ENCODE data around the gene BCL6. TPM values are rescaled to one million over a fixed set of nuclear protein-coding genes. Genes with fewer than 3 reads are reported as not detected.

BCL6 gene
- total RNA-seq, 2 experiments from 2014 or later = 65.6 to 256 TPM

- BruUV-seq (replicated peaks) = no TSS peak
- Histone ChIP-seq H3K79me2 (ENCODE audit: insufficient read depth, low read depth, low read length) (no peaks in the 10 kb centered on the region), H3K4me3 (ENCODE audit: low read depth, low read length, poor library complexity, severe bottlenecking) (no peak overlapping the region), H3K9me3 (ENCODE audit: low read length) (no peaks in the 10 kb centered on the region), H3K27ac (ENCODE audit: low read depth, low read length, poor library complexity, severe bottlenecking) (no peak overlapping the region), H3K9me2 (ENCODE audit: insufficient read depth, low read length) (no peaks in the 10 kb centered on the region), H3K4me1 (ENCODE audit: insufficient read depth, low read length, poor library complexity, severe bottlenecking) (peaks cover 20% of the 10 kb centered on the region), H3K4me2 (ENCODE audit: low read length) (no peak overlapping the region), H2AFZ (ENCODE audit: low read length) (no peak overlapping the region), H4K20me1 (ENCODE audit: insufficient read depth, low read length) (no peaks in the 10 kb centered on the region), H3K36me3 (ENCODE audit: insufficient read depth, low read length) (no peaks in the 10 kb centered on the region)
- ChIA-PET POLR2A (interaction anchor here (0.6 to 1.6 kb wide), 3 partner anchors 18 to 515 kb away, joined by 4 to 6 read pairs (median 5); no protein-coding TSS in a partner anchor), CTCF (ENCODE audit: unreplicated experiment) (interaction anchor here (0.6 kb wide), 1 partner anchor 167 kb away, joined by 5 read pairs; no protein-coding TSS in a partner anchor)
- no peak for DNase-seq (ENCODE audit: low spot score)
- intact Hi-C loops (cut with micrococcal nuclease; ENCODE audit: unreplicated experiment) = no loop called here
- TF ChIP-seq CTCF (conservative IDR thresholded peaks at IDR 0.05; ENCODE audit: low read length) (no peak), EZH2phosphoT487 (IDR thresholded peaks at IDR 0.05; ENCODE audit: borderline replicate concordance, low read depth, low read length) (no peak)
These were observed 22.2 kb upstream of the BCL6 start for GRCh38 chr3:187767266-187768012.

GRCh38 chr3:187765342-187765741 lies 20.1 kb upstream of the BCL6 start:
- Histone ChIP-seq H4K20me1 (ENCODE audit: insufficient read depth, low read length) (no peaks in the 10 kb centered on the region), H3K4me3 (ENCODE audit: low read depth, low read length, poor library complexity, severe bottlenecking) (no peak overlapping the region), H3K27ac (ENCODE audit: low read depth, low read length, poor library complexity, severe bottlenecking) (no peak overlapping the region), H2AFZ (ENCODE audit: low read length) (no peak overlapping the region), H3K79me2 (ENCODE audit: insufficient read depth, low read depth, low read length) (no peaks in the 10 kb centered on the region), H3K36me3 (ENCODE audit: insufficient read depth, low read length) (no peaks in the 10 kb centered on the region), H3K9me2 (ENCODE audit: insufficient read depth, low read length) (no peaks in the 10 kb centered on the region), H3K9me3 (ENCODE audit: low read length) (no peaks in the 10 kb centered on the region), H3K4me2 (ENCODE audit: low read length) (no peak overlapping the region), H3K4me1 (ENCODE audit: insufficient read depth, low read length, poor library complexity, severe bottlenecking) (peaks cover 10% of the 10 kb centered on the region)
- intact Hi-C loops (cut with micrococcal nuclease; ENCODE audit: unreplicated experiment) = no loop called here
- ChIA-PET CTCF (ENCODE audit: unreplicated experiment) (no interaction called here), POLR2A (no interaction called here)
- TF ChIP-seq EZH2phosphoT487 (IDR thresholded peaks at IDR 0.05; ENCODE audit: borderline replicate concordance, low read depth, low read length) (no peak), CTCF (conservative IDR thresholded peaks at IDR 0.05; ENCODE audit: low read length) (no peak)
- DNase-seq (ENCODE audit: low spot score) = no peak
- BruUV-seq (replicated peaks) = no TSS peak

Data from OCI-LY7 (cell line).